HG03520 (cell line): ENCODE results near the gene COL10A1.

ENCODE experiments used
- ATAC-seq: cut with Tn5 transposase; IDR thresholded peaks from one replicate; pipeline ENCODE4 v1.9.1; 2021; ENCODE audit warnings: mild to moderate bottlenecking, moderate library complexity; ENCODE audit not compliant: unreplicated experiment

COL10A1 gene

DNA sequence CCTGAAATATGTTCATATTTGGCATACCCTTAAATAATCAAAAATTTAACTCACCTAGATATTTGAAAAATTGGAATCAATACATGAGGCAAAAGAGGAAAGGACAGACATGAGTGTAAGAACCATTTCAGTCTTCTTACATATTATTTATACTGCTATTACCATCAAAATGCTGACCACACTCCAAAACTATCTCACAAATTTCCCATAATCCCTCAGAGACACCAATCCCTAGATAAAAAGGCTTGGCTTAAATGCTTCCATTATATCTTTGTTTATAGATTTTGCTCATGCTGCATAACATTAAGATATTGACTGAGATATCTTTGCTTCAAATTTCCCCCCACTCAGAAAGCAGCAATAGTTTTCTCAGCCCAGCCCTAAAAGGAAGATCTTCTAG is 37.0 kb downstream of the COL10A1 start:
- no peak for ATAC-seq

DNA sequence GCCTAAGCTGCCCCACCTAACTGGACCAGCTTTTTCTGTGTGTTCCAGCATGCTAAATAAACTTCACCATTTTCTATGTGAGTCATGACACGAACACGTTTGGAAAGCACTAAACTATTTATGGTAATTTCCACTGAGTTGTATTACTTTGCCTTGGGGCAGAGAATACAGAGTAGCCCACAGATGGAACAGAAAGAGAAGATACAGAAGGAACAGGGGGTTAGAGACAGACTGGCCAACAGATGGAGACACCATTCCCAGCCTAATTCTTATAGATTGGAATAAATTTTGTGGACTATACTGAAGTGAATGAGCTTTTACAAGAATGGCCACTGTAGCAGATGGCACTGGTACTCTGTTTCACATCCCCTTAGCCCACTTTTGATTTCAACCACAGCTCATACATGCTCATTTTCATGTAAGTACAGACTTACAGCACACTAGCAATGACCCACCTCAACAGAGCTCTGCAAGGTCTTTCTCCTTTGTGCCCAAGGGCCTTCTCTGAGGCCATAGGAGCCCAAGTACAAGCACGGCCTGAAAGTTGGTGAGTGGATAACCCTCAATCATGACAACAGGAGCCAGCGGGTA is 38.4 kb downstream of the COL10A1 start:
- peak; percentile 96 for ATAC-seq

DNA sequence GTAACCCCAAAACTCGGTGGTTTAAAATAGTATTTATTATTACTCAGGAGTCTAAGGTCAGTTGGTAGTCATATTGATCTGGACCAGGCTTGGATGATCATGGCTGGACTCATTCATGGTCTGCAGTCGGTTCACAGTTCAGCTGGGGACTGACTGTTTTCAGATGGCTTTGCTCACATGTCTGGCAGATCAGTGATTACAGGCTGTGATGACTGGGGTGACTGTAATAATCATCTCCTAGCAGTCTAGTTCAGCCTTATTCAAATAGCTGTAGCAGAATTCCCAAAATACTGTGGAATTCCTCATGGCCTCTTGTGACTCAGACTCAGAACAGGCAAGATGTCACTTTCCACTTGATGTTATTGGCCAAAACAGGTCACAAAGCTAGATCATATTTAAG is 41.6 kb downstream of the COL10A1 start:
- ATAC-seq = no peak

DNA sequence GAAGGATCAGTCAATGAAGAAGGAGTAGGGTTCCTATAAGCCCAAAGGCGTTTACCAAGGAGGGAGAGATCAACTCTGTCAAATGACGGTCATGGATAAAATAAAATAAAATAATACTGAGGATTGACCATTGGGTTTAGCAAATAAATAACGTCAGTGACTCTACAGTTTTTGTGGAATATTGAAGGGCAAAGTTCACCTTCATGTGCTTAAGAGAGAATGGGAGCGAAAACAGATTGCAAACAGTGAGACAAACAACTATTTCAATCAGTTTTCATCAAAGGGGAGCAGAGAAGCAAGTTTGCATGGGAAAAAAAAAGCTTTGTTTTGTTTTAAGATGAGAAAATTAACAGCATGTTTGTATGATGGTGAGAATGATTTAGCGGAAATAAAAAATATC is 42.9 kb downstream of the COL10A1 start:
- no peak for ATAC-seq

DNA sequence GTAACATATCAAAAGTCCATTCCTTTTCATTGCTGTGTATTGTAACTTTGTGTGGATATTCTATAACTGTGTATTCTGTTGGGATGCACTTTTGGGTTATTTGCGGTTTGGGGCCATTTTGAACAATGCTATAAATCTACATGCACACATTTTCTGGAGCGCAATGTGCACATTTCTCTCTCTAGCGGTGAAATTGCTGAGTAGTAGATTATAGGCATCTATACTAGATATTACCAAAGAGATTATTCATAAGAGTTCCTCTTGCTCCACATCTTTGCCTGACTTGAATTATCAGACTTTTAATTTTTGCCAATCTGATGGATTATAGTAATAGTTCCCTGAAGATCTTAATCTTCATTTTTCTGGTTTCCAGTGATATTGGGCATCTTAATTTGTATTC is 47.0 kb downstream of the COL10A1 start:
- ATAC-seq = no peak

DNA sequence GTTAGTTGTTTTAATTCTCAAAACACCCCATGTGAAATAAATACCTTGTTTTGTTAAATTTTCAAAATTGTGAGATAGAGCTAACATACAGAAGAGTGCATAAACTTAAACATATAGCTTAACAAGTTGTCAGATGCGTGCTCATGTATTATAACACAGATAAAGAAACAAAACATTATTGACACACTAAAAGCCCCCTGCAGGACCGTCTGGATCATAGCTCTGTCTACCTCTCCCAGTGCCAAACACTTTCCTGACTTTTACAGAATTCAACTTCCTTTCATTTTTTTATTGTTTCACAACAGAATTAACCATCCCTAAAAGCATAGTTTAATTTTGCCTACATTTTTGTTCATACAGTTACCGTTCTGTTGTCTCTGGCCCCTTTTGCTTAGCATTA is 47.4 kb downstream of the COL10A1 start:
- no peak for ATAC-seq

DNA sequence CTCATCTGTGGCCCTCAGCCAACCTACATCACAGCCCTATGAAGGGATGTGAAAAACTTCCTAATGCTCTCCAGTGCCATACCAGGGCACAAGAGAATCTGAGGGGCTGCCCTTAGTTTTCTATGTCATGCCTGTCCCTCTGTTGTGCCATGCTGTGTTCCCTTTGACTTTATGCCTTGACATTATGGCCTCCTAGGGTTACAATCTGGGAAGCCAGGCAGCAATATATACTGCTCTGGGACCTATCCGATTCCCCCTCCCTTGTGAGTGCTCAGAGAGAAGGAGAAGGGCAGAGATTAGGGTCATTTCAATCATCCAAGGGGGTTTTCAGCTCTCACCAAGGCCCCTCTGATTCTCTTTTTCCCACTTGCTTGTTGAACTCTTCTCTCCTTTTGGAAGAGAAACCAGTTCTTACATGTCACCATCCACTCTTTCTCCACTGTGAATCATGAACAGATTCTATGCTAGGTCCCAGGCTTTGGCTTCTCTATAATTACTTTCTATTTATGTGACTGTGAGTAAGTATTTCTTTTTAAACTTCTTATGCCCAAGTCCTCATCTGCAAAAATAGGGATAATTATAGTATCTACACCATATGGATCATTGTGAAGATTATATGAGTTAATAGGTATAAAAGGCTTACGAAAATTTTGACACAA is 51.1 kb downstream of the COL10A1 start:
- no peak for ATAC-seq

DNA sequence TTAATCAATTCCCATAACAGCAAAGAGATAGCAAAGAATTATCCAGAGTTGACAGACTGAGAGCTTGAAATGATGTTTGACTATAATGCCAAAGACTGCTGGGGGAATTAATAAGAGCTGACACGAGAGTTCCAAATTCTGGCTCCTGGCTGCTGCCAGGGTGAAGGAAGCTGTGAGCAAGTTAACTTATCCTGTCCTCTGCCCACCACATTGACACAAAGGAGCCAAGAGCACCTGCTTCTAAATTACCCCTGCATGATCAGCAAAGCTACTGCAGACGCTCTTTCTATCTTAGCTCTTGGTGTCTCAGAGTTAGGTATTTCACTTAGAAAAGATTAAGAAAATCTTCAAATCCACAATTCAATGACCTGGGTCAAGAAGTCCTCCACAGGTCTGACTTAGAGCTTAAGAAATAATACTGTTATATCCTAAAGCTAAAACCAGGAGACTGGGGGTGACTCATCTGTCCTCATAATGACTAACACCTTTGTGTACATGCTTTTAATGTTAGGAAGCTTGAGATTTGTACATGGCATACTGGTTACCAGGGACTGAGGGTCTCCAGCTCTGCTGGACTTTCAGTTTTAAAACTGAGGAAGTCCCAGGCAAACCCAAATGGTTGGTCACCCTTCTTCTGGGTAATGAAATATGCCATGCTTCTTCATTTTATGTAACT is 52.0 kb downstream of the COL10A1 start:
- no peak for ATAC-seq

DNA sequence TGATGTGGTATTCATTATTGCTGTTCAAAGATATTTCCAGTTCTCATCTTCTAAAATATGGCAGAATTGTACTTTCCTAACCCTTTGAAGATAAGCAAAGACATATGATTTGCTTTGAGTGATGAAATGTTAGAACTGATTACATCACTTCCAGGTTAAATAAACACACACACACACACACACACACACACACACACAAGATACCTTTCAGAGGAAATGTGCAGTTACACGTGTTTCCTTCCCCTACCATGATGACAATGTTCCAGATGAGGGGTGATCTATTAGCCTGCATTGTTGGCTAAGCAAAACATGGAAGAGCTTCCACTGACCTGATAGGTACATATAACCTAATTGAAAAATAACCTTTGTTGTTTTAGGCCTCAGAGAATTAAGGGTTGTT is 53.6 kb downstream of the COL10A1 start:
- no peak for ATAC-seq

DNA sequence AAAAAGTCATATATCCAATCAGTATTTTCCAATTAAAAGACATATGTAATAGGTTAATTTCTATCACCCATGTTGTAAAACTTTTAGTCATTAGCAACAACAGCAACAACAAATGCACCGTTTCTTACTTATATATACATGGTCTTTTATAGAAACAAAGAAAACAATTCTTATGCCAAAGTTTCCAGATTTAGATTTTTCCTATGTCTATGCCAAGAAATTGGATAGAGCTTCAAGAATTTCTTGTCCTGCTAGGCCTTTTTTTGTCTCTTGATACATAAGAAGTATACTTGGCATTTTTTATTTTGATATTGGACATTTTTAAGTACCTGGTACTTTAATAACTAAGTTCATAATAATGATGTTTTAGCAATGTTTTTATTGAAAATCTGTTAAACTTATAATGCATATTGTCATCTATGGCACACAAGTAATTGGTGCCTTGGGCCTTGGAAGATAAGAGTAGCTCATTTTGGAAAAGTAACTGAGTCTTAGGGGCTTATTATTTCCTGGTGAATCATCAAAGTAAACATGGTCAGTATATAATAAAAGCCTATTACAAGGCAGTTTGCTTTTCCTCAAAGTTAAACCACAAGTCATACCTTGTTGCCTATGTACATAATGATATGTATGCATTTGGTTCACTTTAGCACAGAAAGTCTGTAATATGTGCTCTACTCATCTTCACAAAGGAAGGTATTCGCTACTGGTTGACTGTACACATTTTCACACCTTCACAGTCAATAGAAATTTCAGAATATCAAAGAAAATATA is 55.1 kb downstream of the COL10A1 start:
- no peak for ATAC-seq

DNA sequence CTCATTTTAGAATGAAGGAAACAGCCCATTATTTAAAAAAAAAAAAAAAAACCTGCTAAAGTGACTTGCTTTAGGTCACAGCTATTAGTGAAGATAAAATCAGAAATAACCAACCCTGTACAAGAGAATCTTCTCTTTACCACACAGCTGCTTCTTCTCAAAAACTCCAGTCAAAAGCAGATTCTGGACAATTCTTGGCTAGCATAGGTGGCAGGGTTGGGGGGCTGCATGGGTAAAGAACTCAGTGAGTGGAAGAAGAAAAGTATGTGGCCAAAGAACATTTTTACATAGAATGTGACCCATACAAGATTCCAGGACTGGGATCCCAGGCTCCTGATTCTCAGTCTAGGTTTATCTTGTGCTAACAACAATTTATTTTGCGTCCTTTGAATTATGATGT is 55.8 kb downstream of the COL10A1 start:
- no peak for ATAC-seq
